H1 (cell line): ENCODE measurements around the gene FBLN5. TPM values are rescaled to one million over a fixed set of nuclear protein-coding genes. Genes with fewer than 3 reads are reported as not detected.

Experiments used
- CTCF ChIA-PET: fragments of 300-600 bp; sonication (Branson Sonifier 250); formaldehyde crosslinking; loops from one replicate; lab custom pipeline; 2021; ENCODE audit not compliant: partially characterized antibody; lab: Charles Lee
- POLR2A ChIA-PET: fragments of 300-600 bp; sonication (Branson Sonifier 250); formaldehyde crosslinking; loops from one replicate; lab custom pipeline; 2021; ENCODE audit warnings: inconsistent platforms; ENCODE audit not compliant: partially characterized antibody; lab: Charles Lee
- DNase-seq, 2 experiments: peaks; one replicate each; pipeline versions ENCODE4 v3.0.0 to v3.0.0-alpha.2; 2010 to 2022; ENCODE audit warnings: low spot score in 2 of 2, low read depth in 1 of 2, mixed read lengths in 1 of 2
- FAIRE-seq: peaks from 2 replicates; lab custom pipeline; 2011; peaks lifted over from hg19 to GRCh38; lab: Jason Lieb, UNC
- H2AFZ ChIP-seq: 2 replicates; pipeline ENCODE4 v1.8.1; 2012; ENCODE audit warnings: low read length, inconsistent platforms
- H2AK5ac ChIP-seq: 2 replicates; pipeline ENCODE4 v1.6.1; 2013; ENCODE audit warnings: low read depth, low read length
- H2BK120ac ChIP-seq: replicated peaks from 2 replicates; pipeline ENCODE3; 2013; ENCODE audit warnings: low read depth, low read length, inconsistent platforms
- H2BK12ac ChIP-seq: 2 replicates; pipeline ENCODE4 v1.6.1; 2013; ENCODE audit warnings: low read depth, low read length
- H2BK15ac ChIP-seq: 2 replicates; pipeline ENCODE4 v1.6.1; 2013; ENCODE audit warnings: low read length
- H2BK20ac ChIP-seq: 2 replicates; pipeline ENCODE4 v1.6.1; 2013; ENCODE audit warnings: low read length
- H2BK5ac ChIP-seq: 2 replicates; pipeline ENCODE4 v1.6.1; 2013; ENCODE audit warnings: low read depth, low read length
- H3K14ac ChIP-seq: 2 replicates; pipeline ENCODE4 v1.6.1; 2013; ENCODE audit warnings: inconsistent platforms; ENCODE audit not compliant: insufficient read length
- H3K18ac ChIP-seq: 2 replicates; pipeline ENCODE4 v1.6.1; 2013; ENCODE audit warnings: low read length; ENCODE audit errors: extremely low read depth
- H3K23ac ChIP-seq: 2 replicates; pipeline ENCODE4 v1.6.1; 2013; ENCODE audit warnings: inconsistent platforms; ENCODE audit not compliant: insufficient read length
- H3K23me2 ChIP-seq: 2 replicates; pipeline ENCODE4 v1.6.1; 2013; ENCODE audit warnings: low read depth, low read length
- H3K27ac ChIP-seq: 2 replicates; pipeline ENCODE4 v1.6.1; 2011; ENCODE audit warnings: low read depth, low read length, inconsistent platforms
- H3K27me3 ChIP-seq, 4 experiments: replicated peaks in 1 of 4; 1 replicate in 1 of 4; 2 replicates in 3 of 4; pipeline versions ENCODE4 v1.6.1 to v1.8.1; 2011 to 2013; ENCODE audit warnings: low read length in 3 of 4, mild to moderate bottlenecking in 3 of 4, inconsistent platforms in 2 of 4, mixed read lengths in 2 of 4, moderate library complexity in 1 of 4; ENCODE audit not compliant: control insufficient read depth in 3 of 4, insufficient read depth in 3 of 4; ENCODE audit errors: extremely low read depth in 1 of 4
- H3K36me3 ChIP-seq, 4 experiments: 2 replicates each; pipeline versions ENCODE4 v1.6.1 to v1.8.1; 2011 to 2013; ENCODE audit warnings: mild to moderate bottlenecking in 4 of 4, low read length in 3 of 4, moderate library complexity in 2 of 4, control low read depth in 1 of 4, inconsistent platforms in 1 of 4; ENCODE audit not compliant: insufficient read depth in 4 of 4, control insufficient read depth in 2 of 4
- H3K4ac ChIP-seq: replicated peaks from 2 replicates; pipeline ENCODE3; 2013; ENCODE audit warnings: low read length, low read depth, mixed read lengths, inconsistent platforms; ENCODE audit not compliant: insufficient read length
- H3K4me1 ChIP-seq, 4 experiments: replicated peaks in 1 of 4; 1 replicate in 1 of 4; 2 replicates in 3 of 4; pipeline versions ENCODE4 v1.6.1 to v1.8.1; 2011 to 2013; ENCODE audit warnings: low read length in 3 of 4, inconsistent platforms in 2 of 4, mixed read lengths in 1 of 4; ENCODE audit not compliant: insufficient read depth in 4 of 4, control insufficient read depth in 3 of 4
- H3K4me2 ChIP-seq, 2 experiments: 2 replicates each; pipeline versions ENCODE4 v1.6.1 to v1.8.1; 2011 to 2013; ENCODE audit warnings: low read depth in 2 of 2, low read length in 2 of 2, control low read depth in 1 of 2, inconsistent platforms in 1 of 2, mild to moderate bottlenecking in 1 of 2; ENCODE audit not compliant: insufficient read depth in 1 of 2
- H3K4me3 ChIP-seq, 4 experiments: fragments of 200-600, 300-600 bp in 1 of 4; sonication (generic), shearing (Covaris generic), sonication (Bioruptor Twin) in 1 of 4; 2 replicates each; pipeline versions ENCODE4 v1.5.1 to v1.8.1; 2011 to 2016; ENCODE audit warnings: low read length in 4 of 4, low read depth in 3 of 4, control low read depth in 2 of 4, inconsistent platforms in 2 of 4, mild to moderate bottlenecking in 2 of 4, mixed read lengths in 1 of 4, moderate library complexity in 1 of 4; ENCODE audit not compliant: insufficient read depth in 2 of 4; ENCODE audit errors: extremely low read depth in 1 of 4
- H3K56ac ChIP-seq: replicated peaks from 2 replicates; pipeline ENCODE3; 2013; ENCODE audit warnings: low read depth, mild to moderate bottlenecking, mixed read lengths, low read length, inconsistent platforms; ENCODE audit not compliant: insufficient read length
- H3K79me1 ChIP-seq: 2 replicates; pipeline ENCODE4 v1.6.1; 2013; ENCODE audit warnings: low read depth, low read length, control low read depth
- H3K79me2 ChIP-seq, 2 experiments: 2 replicates each; pipeline versions ENCODE4 v1.6.1 to v1.8.1; 2012 to 2013; ENCODE audit warnings: low read length in 2 of 2, mild to moderate bottlenecking in 2 of 2, inconsistent platforms in 1 of 2; ENCODE audit not compliant: insufficient read depth in 2 of 2, control insufficient read depth in 1 of 2
- H3K9ac ChIP-seq, 4 experiments: replicated peaks in 1 of 4; 1 replicate in 1 of 4; 2 replicates in 3 of 4; pipeline versions ENCODE4 v1.6.1 to v1.8.1; 2011 to 2013; ENCODE audit warnings: low read depth in 3 of 4, low read length in 3 of 4, control low read depth in 2 of 4, mild to moderate bottlenecking in 2 of 4, moderate library complexity in 2 of 4, inconsistent platforms in 1 of 4; ENCODE audit errors: extremely low read depth in 1 of 4
- H3K9me3 ChIP-seq, 2 experiments: 2 replicates each; pipeline versions ENCODE4 v1.6.1 to v1.8.1; 2012 to 2013; ENCODE audit warnings: mild to moderate bottlenecking in 2 of 2, moderate library complexity in 2 of 2, control low read depth in 1 of 2, inconsistent platforms in 1 of 2, low read depth in 1 of 2, low read length in 1 of 2, mixed read lengths in 1 of 2; ENCODE audit not compliant: insufficient read depth in 2 of 2
- H4K20me1 ChIP-seq, 2 experiments: replicated peaks in 1 of 2; 2 replicates each; pipeline versions ENCODE3 to v1.8.1; 2011 to 2013; ENCODE audit warnings: inconsistent platforms in 2 of 2, low read length in 2 of 2, mild to moderate bottlenecking in 1 of 2; ENCODE audit not compliant: insufficient read depth in 2 of 2, control insufficient read depth in 1 of 2
- H4K5ac ChIP-seq: 2 replicates; pipeline ENCODE4 v1.6.1; 2013; ENCODE audit warnings: low read length, low read depth, mixed read lengths, inconsistent platforms; ENCODE audit not compliant: insufficient read length
- H4K8ac ChIP-seq: 2 replicates; pipeline ENCODE4 v1.8.0; 2013; ENCODE audit warnings: mild to moderate bottlenecking, moderate library complexity, low read length, inconsistent platforms; ENCODE audit not compliant: insufficient read depth; ENCODE audit errors: extremely low read depth
- H4K91ac ChIP-seq: replicated peaks from 2 replicates; pipeline ENCODE3; 2013; ENCODE audit warnings: low read length, mixed read lengths, inconsistent platforms; ENCODE audit not compliant: insufficient read length
- CTBP2 ChIP-seq: IDR thresholded peaks from 2 replicates; pipeline ENCODE4 v1.7.0; 2011; ENCODE audit warnings: borderline replicate concordance, mild to moderate bottlenecking, moderate library complexity, mixed read lengths, low read length; ENCODE audit not compliant: insufficient read depth, insufficient read length
- EGR1 ChIP-seq: IDR thresholded peaks from 2 replicates; pipeline ENCODE4 v1.6.1; 2011; ENCODE audit warnings: low read depth, low read length, borderline replicate concordance
- EP300 ChIP-seq, 2 experiments: IDR thresholded peaks; 1 replicate in 1 of 2; 2 replicates in 1 of 2; pipeline ENCODE4 v1.6.1; 2011 to 2012; ENCODE audit warnings: low read depth in 2 of 2, low read length in 2 of 2, mild to moderate bottlenecking in 2 of 2, borderline replicate concordance in 1 of 2, inconsistent platforms in 1 of 2, moderate library complexity in 1 of 2
- EZH2 ChIP-seq: fragments of 200-600 bp; sonication (generic); IDR thresholded peaks from 2 replicates; pipeline ENCODE4 v1.7.1; 2012; ENCODE audit warnings: low read depth, mild to moderate bottlenecking, moderate library complexity, low read length, inconsistent platforms; ENCODE audit not compliant: severe bottlenecking
- GTF2F1 ChIP-seq: IDR thresholded peaks from 2 replicates; pipeline ENCODE4 v1.6.1; 2012; ENCODE audit warnings: low read depth, low read length, improper control_type of control experiment, borderline replicate concordance
- KDM5A ChIP-seq: fragments of 200-600 bp; IDR thresholded peaks from 2 replicates; pipeline ENCODE4 v1.7.1; 2012; ENCODE audit warnings: mild to moderate bottlenecking, low read length, inconsistent platforms, mixed read lengths
- MAFK ChIP-seq: IDR thresholded peaks from 2 replicates; pipeline ENCODE4 v1.6.1; 2012; ENCODE audit warnings: low read depth, mild to moderate bottlenecking, improper control_type of control experiment, low read length
- POU5F1 ChIP-seq: IDR thresholded peaks from 2 replicates; pipeline ENCODE4 v1.6.1; 2011; ENCODE audit warnings: low read depth, mild to moderate bottlenecking, low read length, moderate library complexity
- RXRA ChIP-seq: IDR thresholded peaks from 2 replicates; pipeline ENCODE4 v1.6.1; 2011; ENCODE audit warnings: low read depth, mild to moderate bottlenecking, low read length, moderate library complexity; ENCODE audit not compliant: insufficient read depth
- SP2 ChIP-seq: IDR thresholded peaks from 2 replicates; pipeline ENCODE4 v1.6.1; 2012; ENCODE audit warnings: mild to moderate bottlenecking, low read length, inconsistent platforms
- SRF ChIP-seq: IDR thresholded peaks from 2 replicates; pipeline ENCODE4 v1.6.1; 2011; ENCODE audit warnings: mild to moderate bottlenecking, low read depth, low read length, moderate library complexity
- YY1 ChIP-seq: IDR thresholded peaks from 2 replicates; pipeline ENCODE4 v1.6.1; 2011; ENCODE audit warnings: low read depth, mild to moderate bottlenecking, low read length
- WGBS, 2 experiments: shearing (Covaris generic) in 1 of 2; methylation state at CpG; one replicate each; pipeline versions ENCODE4 v1.1.6 to v1.1.7; 2013 to 2015; ENCODE audit warnings: low lambda C conversion rate in 2 of 2, mixed read lengths in 2 of 2, inconsistent platforms in 1 of 2, low coverage in 1 of 2, missing lambda C conversion rate in 1 of 2; ENCODE audit not compliant: insufficient replicate concordance in 2 of 2, insufficient coverage in 1 of 2, insufficient read length in 1 of 2; ENCODE audit errors: extremely low coverage in 1 of 2, missing lambda C conversion rate in 1 of 2; 5-methylcytosine and 5-hydroxymethylcytosine counted together
- polyA plus RNA-seq, 7 experiments: library from polyadenylated mRNA; depleted of rRNA in 3 of 7; stranded (reverse) in 5 of 7; unstranded in 2 of 7; fragments of >200 nt in 5 of 7; fragments of 200-250 nt in 2 of 7; gene quantifications; 1 replicate in 5 of 7; 2 replicates in 1 of 7; 4 replicates in 1 of 7; pipeline versions ENCODE4 v1.2.1 to v1.2.3, GENCODE V29; 2011 to 2013; ENCODE audit warnings: missing spikeins in 2 of 7, mixed read lengths in 2 of 7
- total RNA-seq: library from RNA; stranded (reverse); fragmentation: NEBNext Ultra II Directional; extraction: Animal tissue kit (Norgen Biotek cat#: 25700); gene quantifications from 2 replicates; pipeline ENCODE4 v1.2.1, GENCODE V29; 2021

FBLN5 gene
- total and polyA plus RNA-seq, 2 of the 8 experiments (the other 6 are each of a cell fraction or from before 2014, with no cell fraction given): 0.88 to 3.5 TPM

- H4K91ac ChIP-seq: no peak overlapping the region
- H2BK12ac ChIP-seq: no peak overlapping the region
- no peak for TF ChIP-seq SRF
- no peak for TF ChIP-seq MAFK
- TF ChIP-seq GTF2F1: no peak
- TF ChIP-seq RXRA: no peak
- TF ChIP-seq POU5F1: no peak
- TF ChIP-seq EP300 (IDR thresholded peaks at IDR 0.05; ENCODE audit: borderline replicate concordance in 1 of 2, low read depth in 2 of 2, low read length in 2 of 2): no peak
- no peak for TF ChIP-seq EGR1
- no peak for TF ChIP-seq YY1
- no peak for TF ChIP-seq KDM5A
- TF ChIP-seq SP2: no peak
- TF ChIP-seq CTBP2: no peak
- no peak for TF ChIP-seq EZH2
- no peak overlapping the region for H4K8ac ChIP-seq
- H3K4me3 ChIP-seq: no peak overlapping the region
- H3K23me2 ChIP-seq: no peaks in the 10 kb centered on the region
- H2AK5ac ChIP-seq: no peak overlapping the region
- no peak overlapping the region for H3K18ac ChIP-seq
- H3K36me3 ChIP-seq: no peaks in the 10 kb centered on the region
- H3K79me1 ChIP-seq: no peaks in the 10 kb centered on the region
- H4K20me1 ChIP-seq: no peaks in the 10 kb centered on the region
- no peak for DNase-seq
- no peak overlapping the region for H4K5ac ChIP-seq
- no peaks in the 10 kb centered on the region for H3K79me2 ChIP-seq
- no peak overlapping the region for H2AFZ ChIP-seq
- FAIRE-seq: no peak
- H2BK15ac ChIP-seq: no peak overlapping the region
- no peak overlapping the region for H3K9ac ChIP-seq
- H3K56ac ChIP-seq: no peak overlapping the region
- H3K4me1 ChIP-seq: no peaks in the 10 kb centered on the region
- ChIA-PET POLR2A (no interaction called here), CTCF (interaction anchor here (0.5 to 0.6 kb wide), 3 partner anchors 18 to 381 kb away, joined by 3 to 4 read pairs (median 3); no protein-coding TSS in a partner anchor)
- no peak overlapping the region for H2BK5ac ChIP-seq
- no peak overlapping the region for H3K14ac ChIP-seq
- H2BK20ac ChIP-seq: no peak overlapping the region
- no peaks in the 10 kb centered on the region for H3K27me3 ChIP-seq
- WGBS, 2 experiments: 91% methylated on average over 2 of the region's 2 CpGs; no CpG with 5 or more reads in 1 of the 2 experiments
- no peak overlapping the region for H3K27ac ChIP-seq
- no peaks in the 10 kb centered on the region for H3K9me3 ChIP-seq
- H3K4ac ChIP-seq: no peak overlapping the region
- no peak overlapping the region for H3K4me2 ChIP-seq
- no peak overlapping the region for H2BK120ac ChIP-seq
- no peak overlapping the region for H3K23ac ChIP-seq
Measured at GRCh38 chr14:91845652-91846051, 101.8 kb downstream of the FBLN5 start.
